GM18498 (cell line): ENCODE results near the gene SYNPO2.
"Not testable (repeated sequence)": the region's sequence is repeated elsewhere in the genome, so short reads cannot be mapped to it uniquely, and the experiment has no call there.

Experiments
- ATAC-seq: cut with Tn5 transposase; IDR thresholded peaks from one replicate; pipeline ENCODE4 v1.9.1; 2021; ENCODE audit warnings: mild to moderate bottlenecking, moderate library complexity; ENCODE audit not compliant: unreplicated experiment

Gene SYNPO2

DNA sequence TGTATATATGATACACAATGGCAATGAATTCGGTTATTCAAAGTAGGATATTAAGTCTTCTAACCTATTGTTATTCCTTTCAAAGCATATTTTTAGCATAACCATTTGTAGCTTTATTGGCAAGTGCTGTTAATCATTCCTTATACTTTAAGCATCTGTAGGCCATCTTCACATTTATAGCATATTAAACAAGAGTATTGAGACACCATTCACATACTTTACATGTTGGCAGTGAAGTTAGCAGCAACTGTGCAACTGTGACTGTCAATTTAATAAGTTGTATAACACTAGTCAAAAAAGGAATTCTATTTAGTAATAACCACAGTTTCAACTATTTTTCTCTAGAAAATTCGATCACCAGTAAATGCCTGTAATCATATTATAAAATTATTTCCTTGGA, 139.6 kb downstream of the SYNPO2 start:
- ATAC-seq = no peak

GRCh38 chr4:119029847-119030535, 141.3 kb downstream of the SYNPO2 start:
- ATAC-seq = no peak

- no peak for ATAC-seq
Measured at GRCh38 chr4:119030536-119030890, 141.9 kb downstream of the SYNPO2 start.

- ATAC-seq = no peak
Measured at GRCh38 chr4:119031218-119031617, 142.6 kb downstream of the SYNPO2 start.

DNA sequence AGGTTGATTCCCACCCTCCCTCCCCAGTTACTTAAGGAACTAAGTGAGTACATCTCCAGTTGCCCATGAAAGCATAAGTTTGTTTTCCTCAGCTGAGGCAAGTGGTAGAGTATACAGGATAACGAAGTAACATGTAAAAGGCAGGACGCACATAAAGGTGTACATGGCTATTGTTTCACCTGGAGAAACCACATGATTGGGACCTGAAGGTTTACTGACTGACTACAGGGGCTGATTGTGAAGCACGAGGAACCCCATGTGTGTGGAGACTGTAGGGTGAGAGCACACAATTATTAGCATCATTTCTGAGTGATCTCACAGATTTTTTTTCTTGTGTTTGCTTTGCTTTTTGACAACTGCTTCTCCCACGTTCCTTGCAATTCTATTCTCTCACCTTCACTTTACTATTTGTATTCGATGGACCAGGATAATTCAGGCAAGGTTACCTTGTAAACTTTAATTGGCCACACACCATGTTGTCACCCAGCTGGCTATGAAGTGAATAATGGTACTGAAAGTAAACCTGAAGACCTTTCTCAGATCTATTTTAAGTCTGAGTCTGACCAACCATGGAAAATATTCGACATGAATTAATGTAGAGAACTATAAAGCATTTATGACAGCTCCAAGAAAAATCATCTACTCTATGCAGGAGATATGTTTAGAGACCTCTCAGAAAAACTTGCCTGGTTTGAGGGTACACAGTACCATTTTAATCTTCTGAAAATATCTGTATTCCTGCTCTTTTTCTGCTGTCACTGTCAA, 144.4 kb downstream of the SYNPO2 start:
- peak; percentile 49 for ATAC-seq

DNA sequence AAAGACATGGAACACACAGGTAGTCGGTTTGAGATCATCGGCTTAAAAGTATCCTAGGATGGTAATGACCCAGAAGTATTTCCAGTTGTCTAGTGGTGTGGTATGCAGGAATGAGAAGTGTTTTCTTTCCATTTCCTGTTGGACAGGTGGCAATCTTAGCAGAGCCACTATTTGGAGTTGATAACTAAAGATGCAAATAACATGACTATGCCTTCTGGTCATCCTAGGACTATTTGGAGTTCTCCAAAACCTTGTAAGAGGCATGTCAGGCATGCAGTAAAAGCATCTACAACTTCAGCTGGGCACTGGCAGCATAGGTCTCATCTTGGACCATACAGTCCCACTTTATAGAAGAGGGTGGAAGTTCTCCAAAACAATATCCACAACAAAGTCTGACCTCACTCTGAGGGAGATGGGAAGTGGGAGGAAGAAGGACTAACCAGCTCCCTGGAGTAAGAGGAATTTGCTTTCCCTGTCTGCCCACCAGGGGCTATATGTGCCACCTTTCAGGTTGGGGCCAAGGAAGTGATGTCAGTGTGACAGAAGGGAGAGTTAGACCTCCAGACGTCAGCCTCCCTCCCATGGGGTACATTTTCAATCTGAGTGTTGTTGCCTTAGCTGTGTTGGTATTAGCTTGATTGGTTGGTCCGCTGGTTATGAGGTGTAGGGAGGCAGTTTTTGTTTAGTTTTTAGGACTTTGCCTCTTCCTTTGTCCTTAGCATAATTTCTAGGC, 145.8 kb downstream of the SYNPO2 start:
- ATAC-seq = no peak

GRCh38 chr4:119035951-119036737, 147.5 kb downstream of the SYNPO2 start:
- ATAC-seq = no peak

DNA sequence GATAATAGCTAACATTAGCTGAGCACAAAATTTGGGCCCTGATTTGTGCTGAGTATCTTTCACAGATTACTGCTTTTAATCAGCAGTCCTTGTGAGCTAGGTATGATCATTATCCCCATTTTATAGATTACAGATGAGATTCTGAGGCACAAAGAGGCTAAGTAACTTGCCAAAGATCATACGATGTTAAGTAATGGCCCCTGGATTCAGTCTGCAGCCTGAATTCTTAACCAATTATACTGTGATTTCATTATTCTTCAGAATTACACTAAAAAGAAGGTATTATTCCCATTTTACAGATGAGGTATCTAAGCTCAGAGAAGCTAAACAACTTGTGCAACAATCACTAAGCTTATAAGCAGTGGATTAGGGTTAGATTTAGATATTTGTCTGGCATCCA, 149.1 kb downstream of the SYNPO2 start:
- ATAC-seq = no peak

DNA sequence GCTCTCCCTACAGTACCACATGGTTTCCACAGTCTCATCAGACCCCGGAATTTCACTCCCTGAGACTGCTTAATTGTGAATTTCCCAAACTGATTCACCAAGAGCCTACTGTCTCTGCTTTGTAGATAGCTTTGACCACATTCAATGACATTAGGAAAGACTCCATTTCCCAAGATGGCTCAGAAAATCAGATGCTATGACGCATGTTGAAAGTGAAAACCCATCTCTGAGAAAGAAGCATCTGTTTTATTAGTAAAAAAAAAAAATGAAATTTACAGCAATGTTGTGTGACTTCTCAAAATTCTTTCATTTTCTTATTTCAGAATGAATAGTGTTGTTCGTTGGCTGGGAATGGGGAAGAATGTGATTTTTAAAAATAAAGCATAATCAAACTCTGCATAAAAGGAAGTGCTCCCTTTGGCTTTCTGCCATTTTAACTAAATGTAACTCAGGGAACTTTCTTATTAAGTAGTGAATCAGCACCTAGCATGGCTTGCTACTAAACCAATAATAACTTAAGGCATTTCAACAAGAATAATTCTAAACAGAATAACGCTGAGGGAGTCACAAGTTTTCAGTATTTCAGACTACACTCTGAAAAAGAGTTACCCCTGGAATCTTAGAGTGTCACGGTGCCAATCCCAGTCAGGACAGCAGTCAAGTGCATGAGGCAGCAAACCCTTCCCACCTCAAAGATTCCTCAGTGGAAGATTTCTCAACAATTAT, 149.6 kb downstream of the SYNPO2 start:
- peak; percentile 62 for ATAC-seq

GRCh38 chr4:119039160-119039559, 150.5 kb downstream of the SYNPO2 start:
- no peak for ATAC-seq

DNA sequence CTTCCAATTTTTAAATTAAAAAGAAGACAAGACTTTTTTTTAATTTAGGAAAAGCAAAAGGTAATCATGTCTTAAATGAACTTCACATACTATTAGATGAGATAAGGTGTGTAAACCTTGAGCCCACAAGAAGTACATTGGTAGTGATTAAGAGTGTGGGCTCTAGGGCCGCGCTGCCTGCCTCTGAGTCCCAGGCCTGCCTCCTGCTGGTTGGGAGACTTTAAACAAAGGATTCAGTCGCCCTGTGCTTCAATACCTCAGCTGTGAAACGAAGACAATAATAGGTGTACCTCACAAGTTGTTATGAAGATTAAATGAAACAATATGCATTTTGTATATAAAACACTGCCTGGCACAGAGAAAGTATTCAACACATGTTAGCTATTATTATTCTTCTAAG, 151.1 kb downstream of the SYNPO2 start:
- no peak for ATAC-seq

DNA sequence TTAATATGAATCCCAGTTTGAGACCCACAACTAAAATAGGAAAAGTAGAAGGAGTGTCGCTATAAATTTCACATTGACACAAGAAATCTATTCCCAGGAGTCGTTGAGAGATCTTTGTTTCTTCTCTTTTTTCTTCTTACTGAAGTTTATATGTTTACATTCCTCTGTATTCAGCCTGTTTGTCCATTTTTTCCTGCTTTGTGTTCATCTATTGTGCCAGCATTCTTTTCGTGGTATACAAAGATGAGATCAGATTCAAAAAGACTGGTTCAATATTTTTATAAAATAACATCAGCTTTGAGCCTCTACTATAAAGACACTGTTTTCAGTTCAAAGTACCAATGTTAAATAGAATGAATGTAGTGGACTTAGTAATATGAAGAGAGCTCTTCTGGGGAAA, 151.6 kb downstream of the SYNPO2 start:
- no peak for ATAC-seq

DNA sequence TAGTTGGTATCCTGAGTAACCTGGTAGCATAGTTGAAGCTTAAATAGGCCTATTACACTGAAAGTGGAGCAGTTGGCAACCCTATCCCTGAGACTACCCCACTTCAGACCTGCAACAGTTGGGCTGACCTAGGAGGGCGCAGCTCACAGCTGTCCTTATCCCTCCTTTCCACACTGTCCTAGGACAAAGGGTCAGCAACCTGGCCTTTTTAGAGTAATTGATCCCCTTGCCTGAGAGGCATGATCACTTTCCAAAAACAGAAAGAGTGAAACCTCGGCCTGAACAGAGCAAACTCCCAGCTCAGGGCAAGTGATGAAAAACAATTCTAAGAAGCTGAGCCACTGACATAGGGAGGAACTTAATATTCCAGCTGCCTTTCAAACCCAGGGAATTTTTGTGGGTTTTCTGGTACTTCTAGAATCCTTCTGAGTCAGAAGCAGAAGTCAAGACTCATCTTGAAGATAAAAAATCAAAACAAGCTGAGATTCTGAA, 152.1 kb downstream of the SYNPO2 start:
- ATAC-seq = no peak

DNA sequence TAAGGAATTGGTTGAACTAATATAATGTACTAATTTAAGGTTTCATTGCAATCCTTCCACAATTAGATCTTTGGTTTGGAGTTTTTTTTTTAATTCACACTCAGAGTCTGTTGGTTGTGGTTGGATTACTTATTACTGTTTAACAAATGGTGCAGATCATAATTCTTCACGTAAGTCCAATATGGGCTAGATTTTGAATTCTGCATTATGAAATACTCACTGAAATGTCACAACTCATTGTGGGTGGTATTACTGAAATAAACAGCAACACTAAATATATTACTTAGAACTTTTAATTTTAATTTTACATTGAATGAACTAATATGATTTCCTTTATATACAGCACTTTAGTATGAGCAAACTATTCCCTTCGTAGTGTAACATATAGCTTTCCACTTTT, 152.7 kb downstream of the SYNPO2 start:
- no peak for ATAC-seq

- peak; percentile 92 for ATAC-seq
Measured at GRCh38 chr4:119041951-119042560, 153.4 kb downstream of the SYNPO2 start.

- no peak for ATAC-seq
Measured at GRCh38 chr4:119046263-119046662, 157.6 kb downstream of the SYNPO2 start.

DNA sequence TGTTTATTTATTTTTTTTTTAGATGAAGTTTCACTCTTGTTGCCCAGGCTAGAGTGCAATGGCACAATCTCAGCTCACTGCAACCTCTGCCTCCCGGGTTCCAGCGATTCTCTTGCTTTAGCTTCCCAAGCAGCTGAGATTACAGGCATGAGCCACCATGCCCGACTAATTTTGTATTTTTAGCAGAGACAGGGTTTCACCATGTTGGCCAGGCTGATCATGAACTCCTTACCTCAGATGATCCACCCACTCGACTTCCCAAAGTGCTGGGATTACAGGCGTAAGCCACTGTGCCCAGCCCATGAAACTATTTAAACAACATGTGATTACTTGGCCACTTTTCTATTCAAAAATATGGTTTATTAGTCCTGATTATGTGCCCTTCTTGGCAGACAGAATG, 158.4 kb downstream of the SYNPO2 start:
- not testable (repeated sequence) for ATAC-seq

DNA sequence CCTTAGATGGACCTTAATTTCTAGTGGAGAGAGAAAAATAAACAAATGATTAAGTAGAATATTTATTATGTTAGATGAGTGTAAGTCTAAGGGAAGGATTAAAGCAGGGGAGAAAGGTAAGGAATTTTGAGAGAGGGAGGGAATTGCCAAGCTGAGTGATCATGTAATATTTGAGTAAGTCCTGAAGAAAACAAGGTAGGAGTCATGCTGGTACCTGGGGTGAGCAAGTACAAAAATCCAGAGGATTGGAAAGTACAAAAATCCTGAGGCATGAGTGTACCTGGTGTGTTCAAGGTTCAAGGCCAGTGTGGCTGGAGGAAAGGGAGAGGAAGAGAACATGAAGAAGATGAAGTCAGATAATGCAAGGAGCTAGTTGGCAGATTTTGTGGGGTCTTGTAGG, 159.8 kb downstream of the SYNPO2 start:
- no peak for ATAC-seq

- ATAC-seq = no peak
Measured at GRCh38 chr4:119049342-119049741, 160.7 kb downstream of the SYNPO2 start.

DNA sequence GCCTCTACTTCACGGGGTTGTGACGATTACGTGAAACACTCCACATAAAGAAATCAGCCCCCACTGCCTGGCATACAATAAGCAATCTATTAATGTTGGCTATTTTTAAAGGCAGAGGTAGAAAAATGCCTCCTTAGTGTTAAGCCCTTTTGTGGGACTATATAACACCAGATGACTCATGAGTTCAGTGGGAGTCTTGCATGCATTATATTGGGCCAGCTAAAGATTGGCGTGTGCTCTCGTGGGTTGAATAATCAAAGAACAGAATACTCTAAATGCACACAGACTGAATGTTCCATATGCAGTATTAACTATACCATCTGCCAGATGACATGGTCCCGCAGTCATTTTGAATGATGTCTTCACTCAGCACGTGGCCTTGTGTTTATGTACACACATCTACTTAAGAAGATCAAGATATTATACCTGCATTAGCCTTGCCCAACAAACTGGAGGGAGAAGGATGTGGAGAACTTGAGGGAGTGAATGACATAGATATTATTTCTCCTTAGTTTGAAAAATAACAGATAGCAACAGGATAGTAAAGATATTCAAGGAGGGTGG, 162.0 kb downstream of the SYNPO2 start:
- no peak for ATAC-seq
